Raji (cell line): ENCODE data around the gene MED1.

Source experiments
- POLR2A ChIP-seq: IDR thresholded peaks from 2 replicates; pipeline ENCODE4 v1.6.1; 2011; ENCODE audit warnings: low read depth, low read length, control low read depth; ENCODE audit not compliant: insufficient read depth

MED1 gene

DNA sequence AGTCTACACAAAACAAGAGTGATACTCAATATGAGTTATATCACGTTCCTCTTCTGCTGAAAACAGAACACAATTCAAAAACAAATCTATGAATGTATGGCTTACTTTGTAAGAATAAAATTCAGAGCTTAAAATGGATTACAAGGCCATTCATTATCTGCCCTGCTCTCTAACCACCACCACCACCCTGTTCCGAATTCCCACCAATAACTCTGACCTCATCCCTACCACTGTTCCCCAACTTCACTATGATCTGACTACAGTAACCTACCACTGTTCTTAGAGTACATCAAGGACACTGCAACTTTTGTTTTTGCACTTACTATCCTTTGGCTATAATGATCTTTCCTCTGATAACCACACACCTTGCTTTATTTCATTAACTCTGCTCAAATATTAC lies 70.9 kb downstream of the MED1 start:
- TF ChIP-seq POLR2A, result no peak

- no peak for TF ChIP-seq POLR2A
Measured at GRCh38 chr17:39376434-39376833, 74.6 kb downstream of the MED1 start.

DNA sequence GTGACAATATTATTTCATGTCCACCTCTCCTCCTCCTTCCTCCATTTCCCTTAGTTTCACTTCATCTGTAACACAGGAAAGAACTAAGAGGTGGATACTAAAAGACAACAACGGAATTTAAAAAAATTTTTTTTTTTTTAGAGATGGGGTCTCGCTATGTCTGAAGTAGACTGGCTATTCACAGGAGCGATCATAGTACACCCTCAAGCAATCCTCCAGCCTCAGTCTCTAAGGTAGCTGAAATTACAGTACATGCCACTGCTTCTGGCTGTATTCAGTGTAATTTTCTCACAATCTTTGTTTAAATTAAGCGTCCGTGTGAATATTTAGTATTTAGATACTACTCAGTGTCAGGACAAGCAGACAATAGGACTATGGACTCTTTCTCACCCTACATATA lies 85.2 kb downstream of the MED1 start:
- no peak for TF ChIP-seq POLR2A

DNA sequence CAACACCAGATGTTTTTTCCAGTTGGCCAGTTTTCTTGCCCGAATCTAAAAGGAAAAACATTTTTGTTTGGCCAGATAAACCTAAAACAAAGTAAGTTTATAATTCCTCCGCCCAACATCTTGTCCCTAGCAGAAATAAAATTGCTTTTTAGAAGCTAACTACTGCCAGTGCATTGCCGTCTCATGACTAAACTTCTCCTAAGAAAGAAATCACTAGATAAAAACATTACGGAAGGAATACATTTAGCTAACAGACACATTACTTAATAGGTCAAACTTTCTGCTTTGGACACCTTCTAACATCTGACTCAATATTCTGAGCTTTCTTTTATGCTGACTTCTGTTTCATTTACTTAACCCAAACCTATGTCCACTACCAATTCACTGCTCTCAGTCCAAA lies 85.8 kb downstream of the MED1 start:
- no peak for TF ChIP-seq POLR2A

- no peak for TF ChIP-seq POLR2A
Measured at GRCh38 chr17:39364236-39365025, 86.6 kb downstream of the MED1 start.

GRCh38 chr17:39361064-39361463 lies 90.0 kb downstream of the MED1 start:
- no peak for TF ChIP-seq POLR2A

- TF ChIP-seq POLR2A, result no peak
Measured at GRCh38 chr17:39360537-39360936, 90.5 kb downstream of the MED1 start.

DNA sequence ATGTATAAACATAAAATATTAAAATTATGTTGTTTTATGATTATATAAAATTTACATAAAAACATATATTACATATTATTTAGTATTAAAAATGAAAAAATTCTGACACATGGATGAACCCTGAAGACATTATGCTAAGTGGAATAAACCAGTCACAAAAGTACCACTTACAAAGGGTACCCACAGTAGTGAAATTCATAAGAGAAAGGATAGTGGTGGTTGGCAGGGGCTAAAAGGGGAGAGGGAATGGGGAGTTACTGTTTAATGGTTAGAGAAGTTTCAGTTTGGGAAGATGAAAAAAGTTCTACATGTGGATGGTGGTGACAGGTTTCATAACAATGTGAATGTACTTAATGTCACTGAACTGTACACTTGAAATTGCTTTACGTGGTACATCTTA lies 91.1 kb downstream of the MED1 start:
- no peak for TF ChIP-seq POLR2A

GRCh38 chr17:39357986-39358385 lies 93.1 kb downstream of the MED1 start:
- TF ChIP-seq POLR2A, result no peak

GRCh38 chr17:39357488-39357887 lies 93.6 kb downstream of the MED1 start:
- TF ChIP-seq POLR2A, result no peak
